H1 (cell line): ENCODE measurements around the gene TXN2. TPM values are rescaled to one million over a fixed set of nuclear protein-coding genes. Genes with fewer than 3 reads are reported as not detected.

ENCODE experiments used
- CHD7 ChIP-seq: fragments of 300-600 bp; sonication (generic); IDR thresholded peaks from 2 replicates; pipeline ENCODE4 v1.7.1; 2012; ENCODE audit warnings: low read length, moderate library complexity, mild to moderate bottlenecking, inconsistent platforms; ENCODE audit not compliant: insufficient replicate concordance
- RFX5 ChIP-seq: IDR thresholded peaks from 2 replicates; pipeline ENCODE4 v1.6.1; 2011; ENCODE audit warnings: low read depth, low read length, improper control_type of control experiment, borderline replicate concordance
- SP1 ChIP-seq: IDR thresholded peaks from 2 replicates; pipeline ENCODE4 v1.6.1; 2011; ENCODE audit warnings: low read depth, low read length
- TCF12 ChIP-seq: IDR thresholded peaks from 2 replicates; pipeline ENCODE4 v1.6.1; 2011; ENCODE audit warnings: low read depth, mild to moderate bottlenecking, low read length
- polyA plus RNA-seq, 7 experiments: library from polyadenylated mRNA; depleted of rRNA in 3 of 7; stranded (reverse) in 5 of 7; unstranded in 2 of 7; fragments of >200 nt in 5 of 7; fragments of 200-250 nt in 2 of 7; gene quantifications; 1 replicate in 5 of 7; 2 replicates in 1 of 7; 4 replicates in 1 of 7; pipeline versions ENCODE4 v1.2.1 to v1.2.3, GENCODE V29; 2011 to 2013; ENCODE audit warnings: missing spikeins in 2 of 7, mixed read lengths in 2 of 7
- total RNA-seq: library from RNA; stranded (reverse); fragmentation: NEBNext Ultra II Directional; extraction: Animal tissue kit (Norgen Biotek cat#: 25700); gene quantifications from 2 replicates; pipeline ENCODE4 v1.2.1, GENCODE V29; 2021

Gene TXN2
- total and polyA plus RNA-seq, 2 of the 8 experiments (the other 6 are each of a cell fraction or from before 2014, with no cell fraction given) = 47.5 to 116 TPM

GRCh38 chr22:36425977-36426523 is 55.4 kb downstream of the TXN2 start (continued):
- no peak for TF ChIP-seq CHD7
- TF ChIP-seq SP1 = no peak
- TF ChIP-seq TCF12 = no peak
- TF ChIP-seq RFX5 = no peak
